Measurements from ENCODE around the gene PTCSC3.

- TF ChIP-seq CTCF (IDR thresholded peaks at IDR 0.05), result no peak
- no peak for TF ChIP-seq REST (IDR thresholded peaks at IDR 0.05)
- TF ChIP-seq CHD2 (IDR thresholded peaks at IDR 0.05; ENCODE audit: low read length, partially characterized antibody), result no peak
- TF ChIP-seq POLR2AphosphoS2 (conservative IDR thresholded peaks at IDR 0.05; ENCODE audit: low read length), result no peak
- TF ChIP-seq SMC3 (IDR thresholded peaks at IDR 0.05), result no peak
- no peak for TF ChIP-seq POLR2A (IDR thresholded peaks at IDR 0.05; ENCODE audit: low read length)
- no peak for TF ChIP-seq USF2 (IDR thresholded peaks at IDR 0.05)
- no peak for TF ChIP-seq RCOR1 (IDR thresholded peaks at IDR 0.05; ENCODE audit: low read depth, low read length)
- no peak for TF ChIP-seq RAD21 (conservative IDR thresholded peaks at IDR 0.05 in 1 of 2, IDR thresholded peaks at IDR 0.05 in 1 of 2)
- TF ChIP-seq HOXA7 (CRISPR knock-in tag; IDR thresholded peaks at IDR 0.05), result no peak
- TF ChIP-seq RNF2 (IDR thresholded peaks at IDR 0.05; ENCODE audit: borderline replicate concordance, low read depth), result no peak
- no peak for TF ChIP-seq RFX5 (IDR thresholded peaks at IDR 0.05)
- no peak for TF ChIP-seq ELK1 (IDR thresholded peaks at IDR 0.05; ENCODE audit: low read depth, low read length)
Observed at GRCh38 chr14:36173161-36173560, 3.4 kb downstream of the PTCSC3 start.
